GM12878 (cell line): Measurements from ENCODE around the gene ITPRIP. TPM values are rescaled to one million over a fixed set of nuclear protein-coding genes. Genes with fewer than 3 reads are reported as not detected.

Source experiments
- ATAC-seq: fragments of 200-7000 bp; cut with Tn5 transposase; 3 replicates; pipeline ENCODE4 v1.9.1; 2020; ENCODE audit warnings: mild to moderate bottlenecking, moderate library complexity
- Bru-seq: library from RNA; stranded (reverse); fragments of 400-500 nt; gene quantifications from one replicate; lab custom pipeline; 2021; lab: Mats Ljungman, UMichigan
- BruChase-seq, 2 experiments: library from RNA; stranded (reverse); fragments of 400-500 nt; gene quantifications; one replicate each; lab custom pipeline; 2021; lab: Mats Ljungman, UMichigan
- BruUV-seq: library from RNA; stranded (reverse); fragments of 400-500 nt; replicated peaks from 2 replicates; lab custom pipeline; 2021; lab: Mats Ljungman, UMichigan
- CTCF ChIA-PET: fragments of 300-600 bp; sonication (Branson Sonifier 250); formaldehyde crosslinking; extraction: SDS; loops from one replicate; lab custom pipeline; 2021; ENCODE audit warnings: inconsistent platforms; lab: Yijun Ruan, JAX
- POLR2A ChIA-PET: fragments of 350-600 bp; formaldehyde crosslinking; extraction: SDS; loops from one replicate; lab custom pipeline; 2021; ENCODE audit warnings: inconsistent platforms; lab: Charles Lee
- RAD21 ChIA-PET: fragments of 300-600 bp; sonication (Branson Sonifier 250); formaldehyde crosslinking; loops from one replicate; lab custom pipeline; 2023; ENCODE audit warnings: antibody characterized with exemption; ENCODE audit not compliant: unreplicated experiment; lab: Charles Lee
- SMC1A ChIA-PET: fragments of 300-600 bp; sonication (Branson Sonifier 250); formaldehyde crosslinking; loops from one replicate; lab custom pipeline; 2023; ENCODE audit not compliant: unreplicated experiment, uncharacterized antibody; lab: Charles Lee
- DNase-seq: peaks from one replicate; pipeline ENCODE4 v3.0.0-alpha.2; 2011; ENCODE audit warnings: low read depth, low spot score
- FAIRE-seq: peaks from 3 replicates; lab custom pipeline; 2011; peaks lifted over from hg19 to GRCh38; lab: Jason Lieb, UNC
- H2AFZ ChIP-seq: 2 replicates; pipeline ENCODE4 v1.6.0; 2011; ENCODE audit warnings: low read depth, low read length, control low read depth; ENCODE audit not compliant: control insufficient read depth
- H3K27ac ChIP-seq: 2 replicates; pipeline ENCODE4 v1.5.1; 2011; ENCODE audit warnings: control low read depth; ENCODE audit not compliant: control insufficient read depth, insufficient read depth
- H3K27me3 ChIP-seq, 2 experiments: replicated peaks in 1 of 2; 2 replicates each; pipeline versions ENCODE4 v1.6.0 to v1.6.1; 2011; ENCODE audit warnings: low read length in 1 of 2; ENCODE audit not compliant: control insufficient read depth in 2 of 2, insufficient read depth in 2 of 2
- H3K36me3 ChIP-seq, 2 experiments: 2 replicates each; pipeline ENCODE4 v1.5.1; 2011; ENCODE audit warnings: low read length in 1 of 2; ENCODE audit not compliant: control insufficient read depth in 2 of 2, insufficient read depth in 2 of 2
- H3K4me1 ChIP-seq: 2 replicates; pipeline ENCODE4 v1.6.1; 2011; ENCODE audit warnings: mild to moderate bottlenecking, low read length, moderate library complexity, mixed read lengths; ENCODE audit not compliant: control insufficient read depth, insufficient read depth
- H3K4me2 ChIP-seq: 2 replicates; pipeline ENCODE4 v1.6.0; 2011; ENCODE audit warnings: control low read depth; ENCODE audit not compliant: control insufficient read depth, insufficient read depth
- H3K4me3 ChIP-seq: fragments of 200-600 bp; sonication (generic); 2 replicates; pipeline ENCODE4 v1.5.1; 2016
- H3K79me2 ChIP-seq: 2 replicates; pipeline ENCODE4 v1.6.0; 2011; ENCODE audit warnings: low read length; ENCODE audit not compliant: control insufficient read depth, insufficient read depth
- H3K9ac ChIP-seq: 2 replicates; pipeline ENCODE4 v1.8.0; 2011; ENCODE audit warnings: low read length, control low read depth, mixed read lengths; ENCODE audit not compliant: control insufficient read depth, insufficient read depth
- H3K9me3 ChIP-seq: replicated peaks from 3 replicates; pipeline ENCODE4 v1.5.1; 2011; ENCODE audit warnings: mild to moderate bottlenecking, low read length; ENCODE audit not compliant: control insufficient read depth, insufficient read depth
- H4K20me1 ChIP-seq: 2 replicates; pipeline ENCODE4 v1.6.0; 2011; ENCODE audit not compliant: control insufficient read depth, insufficient read depth
- ATF7 ChIP-seq: fragments of 450-650 bp; IDR thresholded peaks from 2 replicates; pipeline ENCODE4 v1.6.1; 2016; ENCODE audit warnings: low read depth, mild to moderate bottlenecking
- CHD4 ChIP-seq: fragments of 200-600 bp; sonication (generic); IDR thresholded peaks from 2 replicates; pipeline ENCODE4 v1.6.1; 2016; ENCODE audit warnings: mild to moderate bottlenecking
- ESRRA ChIP-seq: IDR thresholded peaks from 2 replicates; pipeline ENCODE4 v1.6.1; 2012; ENCODE audit warnings: mild to moderate bottlenecking, low read length, improper control_type of control experiment
- NBN ChIP-seq: fragments of 450-650 bp; IDR thresholded peaks from 2 replicates; pipeline ENCODE4 v1.6.1; 2016
- NFXL1 ChIP-seq: fragments of 450-650 bp; IDR thresholded peaks from 2 replicates; pipeline ENCODE4 v1.6.1; 2017; ENCODE audit warnings: antibody characterized with exemption, mild to moderate bottlenecking, borderline replicate concordance
- NFYB ChIP-seq: IDR thresholded peaks from 2 replicates; pipeline ENCODE4 v1.6.1; 2011; ENCODE audit warnings: low read depth, mild to moderate bottlenecking, low read length, improper control_type of control experiment, moderate library complexity; ENCODE audit not compliant: insufficient read depth
- RB1 ChIP-seq: fragments of 450-650 bp; formaldehyde crosslinking; IDR thresholded peaks from 2 replicates; pipeline ENCODE4 v1.6.1; 2017; ENCODE audit warnings: mild to moderate bottlenecking, borderline replicate concordance
- RFX5 ChIP-seq: IDR thresholded peaks from 2 replicates; pipeline ENCODE4 v1.6.1; 2011; ENCODE audit warnings: low read depth, low read length, improper control_type of control experiment
- SIX5 ChIP-seq: IDR thresholded peaks from 2 replicates; pipeline ENCODE4 v1.6.1; 2011; ENCODE audit warnings: mild to moderate bottlenecking, low read depth, low read length, moderate library complexity; ENCODE audit not compliant: severe bottlenecking
- SP1 ChIP-seq: IDR thresholded peaks from one replicate; pipeline ENCODE4 v1.6.1; 2011; ENCODE audit warnings: low read depth, low read length
- SPI1 ChIP-seq: IDR thresholded peaks from 2 replicates; pipeline ENCODE4 v1.6.1; 2011; ENCODE audit warnings: low read depth, mild to moderate bottlenecking, low read length, moderate library complexity, borderline replicate concordance; ENCODE audit not compliant: insufficient read depth
- SREBF1 ChIP-seq: IDR thresholded peaks from 2 replicates; pipeline ENCODE4 v1.6.1; 2012; ENCODE audit warnings: mild to moderate bottlenecking, low read length
- ZBED1 ChIP-seq: IDR thresholded peaks from 2 replicates; pipeline ENCODE4 v1.6.1; 2016; ENCODE audit warnings: borderline replicate concordance
- WGBS: methylation state at CpG from one replicate; pipeline ENCODE4 v1.1.6; 2016; ENCODE audit warnings: low lambda C conversion rate; ENCODE audit not compliant: insufficient replicate concordance, insufficient coverage; ENCODE audit errors: missing lambda C conversion rate; 5-methylcytosine and 5-hydroxymethylcytosine counted together
- in situ Hi-C: fragments of 300-500 bp; cut with MboI; formaldehyde crosslinking; loops from 9 replicates; pipeline ENCODE4 v1.14.3; 2018; ENCODE audit warnings: mixed read lengths
- intact Hi-C: fragments of 100-400 bp; cut with micrococcal nuclease; formaldehyde crosslinking; loops from one replicate; pipeline ENCODE4 v1.14.2; 2022; ENCODE audit not compliant: unreplicated experiment
- long read RNA-seq, 2 experiments: library from polyadenylated mRNA; unstranded; transcript quantifications; one replicate each; pipeline ENCODE4 v2.0.0, GENCODE V29; 2019 to 2020
- polyA minus RNA-seq, 3 experiments: library from RNA; depleted of rRNA, polyadenylated mRNA; stranded (reverse); fragments of >200 nt; gene quantifications; 2 replicates each; pipeline ENCODE4 v1.2.3, GENCODE V29; 2011
- polyA plus RNA-seq, 11 experiments: library from polyadenylated mRNA; depleted of rRNA in 4 of 11; unstranded in 6 of 11; stranded (reverse) in 5 of 11; fragments of >200 nt; fragmentation: Nextera tagmentation in 4 of 11; fragmentation: Illumina TruSeq in 1 of 11; extraction: Ambion mirVana in 4 of 11; extraction: Trizol in 1 of 11; gene quantifications; 1 replicate in 1 of 11; 2 replicates in 10 of 11; pipeline versions ENCODE4 v1.2.1 to v1.2.3, GENCODE V29; 2011 to 2016; ENCODE audit warnings: inconsistent platforms in 2 of 11, missing spikeins in 2 of 11, low read depth in 1 of 11
- total RNA-seq, 4 experiments: library from RNA; depleted of rRNA in 3 of 4; stranded (reverse); fragments of >200 nt in 3 of 4; fragmentation: Illumina TruSeq in 1 of 4; extraction: Trizol in 1 of 4; gene quantifications; 2 replicates each; pipeline versions ENCODE4 v1.2.1 to v1.2.3, GENCODE V29; 2013 to 2021
- TF ChIP-seq, protein P1 (sequence below): IDR thresholded peaks from 2 replicates; pipeline ENCODE4 v1.6.1; 2011; ENCODE audit warnings: borderline replicate concordance, low read depth, mild to moderate bottlenecking, moderate library complexity, low read length; ENCODE audit not compliant: insufficient read depth, poor library complexity, severe bottlenecking
- TF ChIP-seq, protein P2 (sequence below): fragments of 450-650 bp; IDR thresholded peaks from 2 replicates; pipeline ENCODE4 v1.6.1; 2018; ENCODE audit warnings: mild to moderate bottlenecking, low read depth, moderate library complexity; ENCODE audit not compliant: partially characterized antibody

The ITPRIP gene
- 10.1 and 10.8 TPM in 2 replicates for total RNA-seq (2013; cell fraction: nucleolus; rRNA removed)
- 4.4 and 5.6 TPM in 2 replicates for total RNA-seq (2014; rRNA removed)
- total RNA-seq (2014; rRNA removed; fragmentation: Illumina TruSeq; extraction: Trizol): 2.3 and 2.4 TPM in 2 replicates
- total RNA-seq (2021): 10.4 and 11.3 TPM in 2 replicates
- polyA plus RNA-seq (2011; ENCODE audit: low read depth): 3.9 TPM
- 2.7 and 6.5 TPM in 2 replicates for polyA plus RNA-seq (2011; rRNA removed)
- 8.2 and 8.4 TPM in 2 replicates for polyA plus RNA-seq (2011; cell fraction: cytosol; rRNA removed)
- polyA plus RNA-seq (2011; cell fraction: nucleus; rRNA removed): 7.0 and 8.2 TPM in 2 replicates
- 5.4 and 5.6 TPM in 2 replicates for polyA plus RNA-seq (2012)
- polyA plus RNA-seq (2014; fragmentation: Illumina TruSeq; extraction: Trizol): 3.2 and 5.4 TPM in 2 replicates
- 1 to 10 TPM in 1 of 2 experiments, under 1 TPM in 1; 0.82 to 1.2 TPM for polyA plus RNA-seq (2014; fragmentation: Nextera tagmentation; extraction: Ambion mirVana)
- 6.3 and 6.6 TPM in 2 replicates for polyA plus RNA-seq (2014; rRNA removed)
- polyA plus RNA-seq (2016; fragmentation: Nextera tagmentation; extraction: Ambion mirVana): 1 to 10 TPM; 8.6 to 8.7 TPM
- polyA minus RNA-seq (2011; rRNA and poly(A)+ RNA removed): 10.6 and 13.5 TPM in 2 replicates
- 3.5 and 4.9 TPM in 2 replicates for polyA minus RNA-seq (2011; cell fraction: cytosol; rRNA and poly(A)+ RNA removed)
- polyA minus RNA-seq (2011; cell fraction: nucleus; rRNA and poly(A)+ RNA removed): 10.6 and 17.2 TPM in 2 replicates
- percentile 79 among the genes with signal in this experiment for Bru-seq, nascent RNA
- BruChase-seq, experiment 1, labeled RNA remaining after a 6-hour chase: percentile 47 among the genes with signal in this experiment
- percentile 60 among the genes with signal in this experiment for BruChase-seq, experiment 2, labeled RNA remaining after a 2-hour chase
- long read RNA-seq, experiment 1, full-length matches to known transcripts: 5 of 6 reads
- long read RNA-seq, experiment 1, partial matches to known transcripts: 0 of 6 reads
- long read RNA-seq, experiment 1, other reads (novel, unspliced or antisense): 1 of 6 reads
- long read RNA-seq, experiment 2, partial matches to known transcripts: 0 of 2 reads
- long read RNA-seq, experiment 2, other reads (novel, unspliced or antisense): 2 of 2 reads

GRCh38 chr10:104337985-104338735, at the start of gene ITPRIP:
Gene ITPRIP (minus strand): TSS chr10:104338465. CDS start chr10:104316051, 22,414 bp downstream.
- ChIA-PET SMC1A (interaction anchor here (0.6 to 7.0 kb wide), 7 partner anchors 8 to 49 kb away, joined by 3 to 58 read pairs (median 5); no protein-coding TSS in a partner anchor), POLR2A (interaction anchor here (0.8 to 2.8 kb wide), 10 partner anchors 9 to 216 kb away, joined by 3 to 6 read pairs (median 4); partner anchors contain the start of genes CFAP58, GSTO1 and SFR1), CTCF (interaction anchor here (0.6 to 7.2 kb wide), 10 partner anchors 9 to 205 kb away, joined by 3 to 111 read pairs (median 3); partner anchors contain the start of gene CFAP58), RAD21 (interaction anchor here (0.8 to 5.7 kb wide), 5 partner anchors 8 to 83 kb away, joined by 3 to 39 read pairs (median 8); partner anchors contain the start of gene GSTO1)
- no peaks in the 10 kb centered on the region for H3K27me3 ChIP-seq
- peak within 1 kb of the TSS; percentile 96 for H3K27ac ChIP-seq
- H3K4me2 ChIP-seq: peak within 1 kb of the TSS; percentile 98
- DNase-seq (no peak), FAIRE-seq (no peak), ATAC-seq (peak; percentile 79)
- H3K9me3 ChIP-seq: no peaks in the 10 kb centered on the region
- H3K9ac ChIP-seq: peak within 1 kb of the TSS; percentile 91
- intact Hi-C loops: loop anchor here (2.0 to 10.0 kb wide), 3 partner anchors 29 to 643 kb away; partner anchors contain the start of gene STN1
- H3K36me3 ChIP-seq: peaks cover 0 to 5% of the 10 kb centered on the region in 2 experiments; a peak in 2 of 4 replicates
- peaks cover 11% of the 10 kb centered on the region for H4K20me1 ChIP-seq
- peak within 1 kb of the TSS; percentile 94 for H3K4me3 ChIP-seq
- peak within 1 kb of the TSS; percentile 86 for H2AFZ ChIP-seq
- H3K79me2 ChIP-seq: peaks cover 49% of the 10 kb centered on the region
- in situ Hi-C loops: no loop called here
- H3K4me1 ChIP-seq: peaks cover 20% of the 10 kb centered on the region
- no TSS peak for BruUV-seq
- WGBS: under 1% methylated on average over 64 of the region's 70 CpGs
- TF ChIP-seq SPI1: no peak
- TF ChIP-seq ATF7: peak; percentile 66; the same call in 1 of the 2 replicates
- TF ChIP-seq SP1: peak; percentile 67
- TF ChIP-seq, protein P1, sequence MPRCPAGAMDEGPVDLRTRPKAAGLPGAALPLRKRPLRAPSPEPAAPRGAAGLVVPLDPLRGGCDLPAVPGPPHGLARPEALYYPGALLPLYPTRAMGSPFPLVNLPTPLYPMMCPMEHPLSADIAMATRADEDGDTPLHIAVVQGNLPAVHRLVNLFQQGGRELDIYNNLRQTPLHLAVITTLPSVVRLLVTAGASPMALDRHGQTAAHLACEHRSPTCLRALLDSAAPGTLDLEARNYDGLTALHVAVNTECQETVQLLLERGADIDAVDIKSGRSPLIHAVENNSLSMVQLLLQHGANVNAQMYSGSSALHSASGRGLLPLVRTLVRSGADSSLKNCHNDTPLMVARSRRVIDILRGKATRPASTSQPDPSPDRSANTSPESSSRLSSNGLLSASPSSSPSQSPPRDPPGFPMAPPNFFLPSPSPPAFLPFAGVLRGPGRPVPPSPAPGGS: no peak
- TF ChIP-seq RFX5: no peak
- TF ChIP-seq RB1: peak; percentile 62; the same call in 1 of the 2 replicates
- no peak for TF ChIP-seq NFYB
- TF ChIP-seq CHD4: no peak
- TF ChIP-seq, protein P2, sequence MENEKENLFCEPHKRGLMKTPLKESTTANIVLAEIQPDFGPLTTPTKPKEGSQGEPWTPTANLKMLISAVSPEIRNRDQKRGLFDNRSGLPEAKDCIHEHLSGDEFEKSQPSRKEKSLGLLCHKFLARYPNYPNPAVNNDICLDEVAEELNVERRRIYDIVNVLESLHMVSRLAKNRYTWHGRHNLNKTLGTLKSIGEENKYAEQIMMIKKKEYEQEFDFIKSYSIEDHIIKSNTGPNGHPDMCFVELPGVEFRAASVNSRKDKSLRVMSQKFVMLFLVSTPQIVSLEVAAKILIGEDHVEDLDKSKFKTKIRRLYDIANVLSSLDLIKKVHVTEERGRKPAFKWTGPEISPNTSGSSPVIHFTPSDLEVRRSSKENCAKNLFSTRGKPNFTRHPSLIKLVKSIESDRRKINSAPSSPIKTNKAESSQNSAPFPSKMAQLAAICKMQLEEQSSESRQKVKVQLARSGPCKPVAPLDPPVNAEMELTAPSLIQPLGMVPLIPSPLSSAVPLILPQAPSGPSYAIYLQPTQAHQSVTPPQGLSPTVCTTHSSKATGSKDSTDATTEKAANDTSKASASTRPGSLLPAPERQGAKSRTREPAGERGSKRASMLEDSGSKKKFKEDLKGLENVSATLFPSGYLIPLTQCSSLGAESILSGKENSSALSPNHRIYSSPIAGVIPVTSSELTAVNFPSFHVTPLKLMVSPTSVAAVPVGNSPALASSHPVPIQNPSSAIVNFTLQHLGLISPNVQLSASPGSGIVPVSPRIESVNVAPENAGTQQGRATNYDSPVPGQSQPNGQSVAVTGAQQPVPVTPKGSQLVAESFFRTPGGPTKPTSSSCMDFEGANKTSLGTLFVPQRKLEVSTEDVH: peak; percentile 60
- TF ChIP-seq SREBF1: no peak
- peak; percentile 88 for TF ChIP-seq NBN
- TF ChIP-seq NFXL1: no peak
- TF ChIP-seq ZBED1: no peak
- no peak for TF ChIP-seq SIX5
- no peak for TF ChIP-seq ESRRA
